Measurements from ENCODE around the gene PLOD2.

GRCh38 chr3:146086211-146086610 is 74.8 kb downstream of the PLOD2 start:
- TF ChIP-seq CTCF (IDR thresholded peaks at IDR 0.05) (no peak), EZH2 (IDR thresholded peaks at IDR 0.05; ENCODE audit: borderline replicate concordance, insufficient read depth, low read depth, low read length, poor library complexity, severe bottlenecking) (no peak)
